Measurements from ENCODE around the gene SUGP1. TPM values are rescaled to one million over a fixed set of nuclear protein-coding genes. Genes with fewer than 3 reads are reported as not detected.

Gene SUGP1
- total RNA-seq, 2 donors from 2014 or later, result 61.1 to 69.6 TPM

- ATAC-seq, result no peak
- DNase-seq (ENCODE audit: low spot score), result no peak
- peaks cover 1 to 8% of the 10 kb centered on the region in 2 donors for H3K4me1 Mint-ChIP-seq (ENCODE audit: low read depth in 2 of 2)
- H3K4me3 Mint-ChIP-seq, result no peak overlapping the region
- H3K27ac Mint-ChIP-seq, result peak overlapping the region in 1 of 2 donors; percentile 64
- no peaks in the 10 kb centered on the region for H3K9me3 Mint-ChIP-seq
- no peaks in the 10 kb centered on the region for H3K36me3 Mint-ChIP-seq
- H3K27me3 Mint-ChIP-seq, result no peaks in the 10 kb centered on the region
Measured at GRCh38 chr19:19334063-19334988, 14.0 kb upstream of the SUGP1 start.

GRCh38 chr19:19329126-19329525, 8.8 kb upstream of the SUGP1 start:
- DNase-seq (ENCODE audit: low spot score) (no peak), ATAC-seq (peak in 1 of 2 donors; percentile 64)
- Mint-ChIP-seq H3K27me3 (no peaks in the 10 kb centered on the region), H3K36me3 (peaks cover 20% of the 10 kb centered on the region), H3K4me3 (peak overlapping the region; percentile 32), H3K9me3 (no peaks in the 10 kb centered on the region), H3K27ac (peak overlapping the region; percentile 52 to 73), H3K4me1 (ENCODE audit: low read depth in 2 of 2) (peaks cover 30 to 31% of the 10 kb centered on the region in 2 donors)

GRCh38 chr19:19327672-19328071, 7.4 kb upstream of the SUGP1 start:
- Mint-ChIP-seq H3K27ac (no peak overlapping the region), H3K9me3 (no peaks in the 10 kb centered on the region), H3K27me3 (no peaks in the 10 kb centered on the region), H3K4me3 (no peak overlapping the region), H3K36me3 (peaks cover 20% of the 10 kb centered on the region), H3K4me1 (ENCODE audit: low read depth in 2 of 2) (peaks cover 36% of the 10 kb centered on the region in 2 donors)
- DNase-seq (ENCODE audit: low spot score), result no peak
- ATAC-seq, result no peak

GRCh38 chr19:19324059-19324770, 3.9 kb upstream of the SUGP1 start:
- no peak for ATAC-seq
- H3K27me3 Mint-ChIP-seq, result no peaks in the 10 kb centered on the region
- H3K4me3 Mint-ChIP-seq, result peak overlapping the region; percentile 6
- DNase-seq (ENCODE audit: low spot score), result no peak
- peaks cover 20% of the 10 kb centered on the region for H3K36me3 Mint-ChIP-seq
- peaks cover 37 to 43% of the 10 kb centered on the region in 2 donors for H3K4me1 Mint-ChIP-seq (ENCODE audit: low read depth in 2 of 2)
- H3K27ac Mint-ChIP-seq, result no peak overlapping the region
- H3K9me3 Mint-ChIP-seq, result no peaks in the 10 kb centered on the region

- Mint-ChIP-seq H3K4me3 (peak overlapping the region; percentile 97), H3K27me3 (no peaks in the 10 kb centered on the region), H3K27ac (peak overlapping the region; percentile 87 to 97), H3K4me1 (ENCODE audit: low read depth in 2 of 2) (peaks cover 23 to 34% of the 10 kb centered on the region in 2 donors), H3K9me3 (no peaks in the 10 kb centered on the region), H3K36me3 (peaks cover 12% of the 10 kb centered on the region)
- ATAC-seq, result no peak
- DNase-seq (ENCODE audit: low spot score), result no peak
Measured at GRCh38 chr19:19321141-19321577, 850 bp upstream of the SUGP1 start.

GRCh38 chr19:19319732-19320360, 463 bp downstream of the SUGP1 start:
- ATAC-seq (peak in 1 of 2 donors; percentile 0), DNase-seq (ENCODE audit: low spot score) (no peak)
- no peaks in the 10 kb centered on the region for H3K27me3 Mint-ChIP-seq
- H3K9me3 Mint-ChIP-seq, result no peaks in the 10 kb centered on the region
- H3K36me3 Mint-ChIP-seq, result peaks cover 5% of the 10 kb centered on the region
- peak overlapping the region; percentile 87 to 97 for H3K27ac Mint-ChIP-seq
- H3K4me1 Mint-ChIP-seq (ENCODE audit: low read depth in 2 of 2), result peaks cover 17 to 29% of the 10 kb centered on the region in 2 donors
- H3K4me3 Mint-ChIP-seq, result peak overlapping the region; percentile 97

GRCh38 chr19:19316082-19316481, 4.2 kb downstream of the SUGP1 start:
- Mint-ChIP-seq H3K4me3 (no peak overlapping the region), H3K4me1 (ENCODE audit: low read depth in 2 of 2) (peaks cover 12 to 13% of the 10 kb centered on the region in 2 donors), H3K9me3 (no peaks in the 10 kb centered on the region), H3K36me3 (no peaks in the 10 kb centered on the region), H3K27me3 (no peaks in the 10 kb centered on the region), H3K27ac (peak overlapping the region in 1 of 2 donors; percentile 0)
- ATAC-seq, result no peak
- DNase-seq (ENCODE audit: low spot score), result no peak

GRCh38 chr19:19315444-19315843, 4.9 kb downstream of the SUGP1 start:
- Mint-ChIP-seq H3K4me3 (no peak overlapping the region), H3K4me1 (ENCODE audit: low read depth in 2 of 2) (peaks cover 13 to 14% of the 10 kb centered on the region in 2 donors), H3K9me3 (no peaks in the 10 kb centered on the region), H3K27me3 (no peaks in the 10 kb centered on the region), H3K36me3 (peaks cover 2% of the 10 kb centered on the region), H3K27ac (peak overlapping the region in 1 of 2 donors; percentile 71)
- ATAC-seq (no peak), DNase-seq (ENCODE audit: low spot score) (no peak)

GRCh38 chr19:19308373-19308772, 11.9 kb downstream of the SUGP1 start:
- H3K36me3 Mint-ChIP-seq, result peaks cover 5% of the 10 kb centered on the region
- H3K27ac Mint-ChIP-seq, result no peak overlapping the region
- H3K9me3 Mint-ChIP-seq, result no peaks in the 10 kb centered on the region
- H3K4me3 Mint-ChIP-seq, result no peak overlapping the region
- H3K4me1 Mint-ChIP-seq (ENCODE audit: low read depth in 2 of 2), result peaks cover 4 to 6% of the 10 kb centered on the region in 2 donors
- H3K27me3 Mint-ChIP-seq, result no peaks in the 10 kb centered on the region
- DNase-seq (ENCODE audit: low spot score), result no peak
- peak in 1 of 2 donors; percentile 28 for ATAC-seq

- no peaks in the 10 kb centered on the region for H3K27me3 Mint-ChIP-seq
- no peak overlapping the region for H3K4me3 Mint-ChIP-seq
- no peak for DNase-seq (ENCODE audit: low spot score)
- H3K4me1 Mint-ChIP-seq (ENCODE audit: low read depth in 2 of 2), result peaks cover 2 to 4% of the 10 kb centered on the region in 2 donors
- no peak for ATAC-seq
- H3K27ac Mint-ChIP-seq, result no peak overlapping the region
- H3K9me3 Mint-ChIP-seq, result no peaks in the 10 kb centered on the region
- H3K36me3 Mint-ChIP-seq, result peaks cover 5% of the 10 kb centered on the region
Measured at GRCh38 chr19:19306191-19306590, 14.1 kb downstream of the SUGP1 start.

GRCh38 chr19:19305696-19306095, 14.6 kb downstream of the SUGP1 start:
- no peaks in the 10 kb centered on the region for H3K9me3 Mint-ChIP-seq
- peaks cover 2 to 4% of the 10 kb centered on the region in 2 donors for H3K4me1 Mint-ChIP-seq (ENCODE audit: low read depth in 2 of 2)
- peaks cover 5% of the 10 kb centered on the region for H3K36me3 Mint-ChIP-seq
- no peaks in the 10 kb centered on the region for H3K27me3 Mint-ChIP-seq
- no peak overlapping the region for H3K4me3 Mint-ChIP-seq
- no peak overlapping the region for H3K27ac Mint-ChIP-seq
- no peak for ATAC-seq
- no peak for DNase-seq (ENCODE audit: low spot score)

- Mint-ChIP-seq H3K9me3 (no peaks in the 10 kb centered on the region), H3K27ac (no peak overlapping the region), H3K4me3 (no peak overlapping the region), H3K36me3 (no peaks in the 10 kb centered on the region), H3K27me3 (no peaks in the 10 kb centered on the region), H3K4me1 (ENCODE audit: low read depth in 2 of 2) (peaks cover 0 to 2% of the 10 kb centered on the region in 2 donors)
- DNase-seq (ENCODE audit: low spot score), result no peak
- ATAC-seq, result no peak
Measured at GRCh38 chr19:19305066-19305465, 15.2 kb downstream of the SUGP1 start.

- DNase-seq (ENCODE audit: low spot score) (no peak), ATAC-seq (no peak)
- H3K36me3 Mint-ChIP-seq, result no peaks in the 10 kb centered on the region
- no peak overlapping the region for H3K27ac Mint-ChIP-seq
- no peak overlapping the region for H3K4me3 Mint-ChIP-seq
- H3K9me3 Mint-ChIP-seq, result no peaks in the 10 kb centered on the region
- H3K4me1 Mint-ChIP-seq (ENCODE audit: low read depth in 2 of 2), result no peaks in the 10 kb centered on the region
- no peaks in the 10 kb centered on the region for H3K27me3 Mint-ChIP-seq
Measured at GRCh38 chr19:19304186-19304965, 15.9 kb downstream of the SUGP1 start.
